ENCODE results near the gene SAMD14. TPM values are rescaled to one million over a fixed set of nuclear protein-coding genes. Genes with fewer than 3 reads are reported as not detected.

The SAMD14 gene
- total and polyA plus RNA-seq, 4 donors: 3.3 to 6.2 (median 4.2) TPM

DNA sequence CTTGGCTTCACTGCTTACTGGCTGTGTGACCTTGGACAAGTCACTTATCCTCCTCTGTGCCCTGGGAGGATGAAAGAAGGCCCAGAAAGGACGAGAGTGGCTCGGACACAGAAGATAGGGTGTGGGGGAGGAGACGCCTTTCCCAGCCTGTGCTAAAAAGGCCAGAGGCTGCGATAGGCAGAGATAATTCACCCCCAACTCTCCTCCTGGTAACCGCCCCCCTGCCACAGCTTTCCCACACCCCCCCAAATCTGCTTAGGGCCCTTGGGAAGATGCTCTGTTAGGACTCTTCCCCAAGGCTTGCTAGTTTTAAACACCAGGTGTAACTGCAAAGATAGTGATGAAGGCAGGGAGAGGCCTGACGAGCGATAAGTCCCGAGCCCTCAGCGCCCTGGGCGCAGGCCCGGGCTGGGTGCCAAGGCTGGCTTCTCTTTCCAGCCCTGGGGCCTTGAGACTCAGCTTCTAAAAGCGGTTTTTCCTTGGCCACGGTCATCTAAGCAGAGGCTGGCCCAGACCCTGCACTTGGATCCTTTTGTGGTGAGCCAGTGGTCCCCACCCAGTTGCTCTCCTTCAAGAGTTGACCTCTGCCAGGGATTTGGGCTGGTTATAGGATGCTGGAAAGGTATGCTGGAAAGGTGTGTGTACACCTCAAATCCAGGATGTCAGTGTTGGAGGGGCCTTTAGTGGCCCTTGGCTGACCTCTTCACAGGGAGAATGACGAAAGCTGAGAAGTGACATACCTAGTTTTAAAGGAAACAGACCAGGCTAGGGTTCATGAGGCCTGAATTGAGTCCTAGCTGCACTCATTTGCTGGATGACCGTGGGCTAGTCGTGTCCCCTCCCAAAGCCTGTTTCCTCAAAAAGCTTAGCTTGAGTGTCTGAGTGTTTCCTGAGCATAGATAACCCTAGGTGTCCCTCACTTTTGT lies 24.0 kb upstream of the SAMD14 start:
- ATAC-seq (ENCODE audit: insufficient read depth, low FRiP score): no peak
- H3K9ac ChIP-seq (ENCODE audit: insufficient read depth in 1 of 2, low read length in 2 of 2): peak overlapping the region in 1 of 2 donors; percentile 38

GRCh38 chr17:50152736-50153135 lies 22.8 kb upstream of the SAMD14 start:
- ATAC-seq (ENCODE audit: insufficient read depth, low FRiP score) (no peak), DNase-seq (no peak)
- peaks cover 9 to 36% (median 21%) of the 10 kb centered on the region in 5 donors for H3K4me1 ChIP-seq (ENCODE audit: control insufficient read depth in 5 of 5, insufficient read depth in 5 of 5, low read length in 5 of 5)
- no peaks in the 10 kb centered on the region for H3K9me3 ChIP-seq (ENCODE audit: control insufficient read depth in 4 of 4, insufficient read depth in 3 of 4, low read length in 3 of 4)
- 75 to 84% methylated on average over 7 of the region's 7 CpGs for WGBS, 2 donors
- TF ChIP-seq, protein P1, sequence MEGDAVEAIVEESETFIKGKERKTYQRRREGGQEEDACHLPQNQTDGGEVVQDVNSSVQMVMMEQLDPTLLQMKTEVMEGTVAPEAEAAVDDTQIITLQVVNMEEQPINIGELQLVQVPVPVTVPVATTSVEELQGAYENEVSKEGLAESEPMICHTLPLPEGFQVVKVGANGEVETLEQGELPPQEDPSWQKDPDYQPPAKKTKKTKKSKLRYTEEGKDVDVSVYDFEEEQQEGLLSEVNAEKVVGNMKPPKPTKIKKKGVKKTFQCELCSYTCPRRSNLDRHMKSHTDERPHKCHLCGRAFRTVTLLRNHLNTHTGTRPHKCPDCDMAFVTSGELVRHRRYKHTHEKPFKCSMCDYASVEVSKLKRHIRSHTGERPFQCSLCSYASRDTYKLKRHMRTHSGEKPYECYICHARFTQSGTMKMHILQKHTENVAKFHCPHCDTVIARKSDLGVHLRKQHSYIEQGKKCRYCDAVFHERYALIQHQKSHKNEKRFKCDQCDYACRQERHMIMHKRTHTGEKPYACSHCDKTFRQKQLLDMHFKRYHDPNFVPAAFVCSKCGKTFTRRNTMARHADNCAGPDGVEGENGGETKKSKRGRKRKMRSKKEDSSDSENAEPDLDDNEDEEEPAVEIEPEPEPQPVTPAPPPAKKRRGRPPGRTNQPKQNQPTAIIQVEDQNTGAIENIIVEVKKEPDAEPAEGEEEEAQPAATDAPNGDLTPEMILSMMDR (IDR thresholded peaks at IDR 0.05; ENCODE audit: control extremely low read depth, extremely low read depth): no peak
- H3K9ac ChIP-seq (ENCODE audit: insufficient read depth in 1 of 2, low read length in 2 of 2): no peak overlapping the region
- no peaks in the 10 kb centered on the region for H3K36me3 ChIP-seq (ENCODE audit: control insufficient read depth in 4 of 4, insufficient read depth in 4 of 4, low read length in 4 of 4)
- H3K27ac ChIP-seq (ENCODE audit: low read depth in 1 of 2, low read length in 1 of 2): peak overlapping the region; percentile 22 to 69
- H3K27me3 ChIP-seq (ENCODE audit: control insufficient read depth in 3 of 3, insufficient read depth in 3 of 3, low read length in 2 of 3): no peaks in the 10 kb centered on the region
- H3K4me3 ChIP-seq: no peak overlapping the region

More for the DNA sequence above, 24.0 kb upstream of the SAMD14 start:
- no peaks in the 10 kb centered on the region for H3K36me3 ChIP-seq (ENCODE audit: control insufficient read depth in 4 of 4, insufficient read depth in 4 of 4, low read length in 4 of 4)
- H3K27me3 ChIP-seq (ENCODE audit: control insufficient read depth in 3 of 3, insufficient read depth in 3 of 3, low read length in 2 of 3): no peaks in the 10 kb centered on the region
- no peak for DNase-seq
- TF ChIP-seq, protein P1 (IDR thresholded peaks at IDR 0.05; ENCODE audit: control extremely low read depth, extremely low read depth): no peak
- H3K4me3 ChIP-seq: no peak overlapping the region
- H3K4me1 ChIP-seq (ENCODE audit: control insufficient read depth in 5 of 5, insufficient read depth in 5 of 5, low read length in 5 of 5): peaks cover 6 to 29% (median 21%) of the 10 kb centered on the region in 5 donors
- WGBS, 2 donors: 50 to 66% methylated on average over 16 of the region's 16 CpGs
- no peaks in the 10 kb centered on the region for H3K9me3 ChIP-seq (ENCODE audit: control insufficient read depth in 4 of 4, insufficient read depth in 3 of 4, low read length in 3 of 4)
- H3K27ac ChIP-seq (ENCODE audit: low read depth in 1 of 2, low read length in 1 of 2): peak overlapping the region; percentile 21 to 59

- WGBS, 2 donors: 0 to 1% methylated on average over 12 of the region's 12 CpGs
- DNase-seq (peak; percentile 92 to 97 (median 95)), ATAC-seq (ENCODE audit: insufficient read depth, low FRiP score) (peak; percentile 41)
- Histone ChIP-seq H3K27me3 (ENCODE audit: control insufficient read depth in 3 of 3, insufficient read depth in 3 of 3, low read length in 2 of 3) (no peaks in the 10 kb centered on the region), H3K4me1 (ENCODE audit: control insufficient read depth in 5 of 5, insufficient read depth in 5 of 5, low read length in 5 of 5) (peaks cover 14 to 43% (median 23%) of the 10 kb centered on the region in 5 donors), H3K36me3 (ENCODE audit: control insufficient read depth in 4 of 4, insufficient read depth in 4 of 4, low read length in 4 of 4) (no peaks in the 10 kb centered on the region), H3K4me3 (peak overlapping the region; percentile 52), H3K9ac (ENCODE audit: insufficient read depth in 1 of 2, low read length in 2 of 2) (peak overlapping the region in 1 of 2 donors; percentile 61), H3K9me3 (ENCODE audit: control insufficient read depth in 4 of 4, insufficient read depth in 3 of 4, low read length in 3 of 4) (no peaks in the 10 kb centered on the region), H3K27ac (ENCODE audit: low read depth in 1 of 2, low read length in 1 of 2) (peak overlapping the region; percentile 90 to 91)
- TF ChIP-seq, protein P1 (IDR thresholded peaks at IDR 0.05; ENCODE audit: control extremely low read depth, extremely low read depth): no peak
Observed at GRCh38 chr17:50151937-50152547, 22.1 kb upstream of the SAMD14 start.

Measured in lung (tissue), 12 donors.